H1 (cell line): Measurements from ENCODE around the gene AGBL4. TPM values are rescaled to one million over a fixed set of nuclear protein-coding genes. Genes with fewer than 3 reads are reported as not detected.

ENCODE experiments used
- CTCF ChIA-PET: fragments of 300-600 bp; sonication (Branson Sonifier 250); formaldehyde crosslinking; loops from one replicate; lab custom pipeline; 2021; ENCODE audit not compliant: partially characterized antibody; lab: Charles Lee
- POLR2A ChIA-PET: fragments of 300-600 bp; sonication (Branson Sonifier 250); formaldehyde crosslinking; loops from one replicate; lab custom pipeline; 2021; ENCODE audit warnings: inconsistent platforms; ENCODE audit not compliant: partially characterized antibody; lab: Charles Lee
- DNase-seq, 2 experiments: peaks; one replicate each; pipeline versions ENCODE4 v3.0.0 to v3.0.0-alpha.2; 2010 to 2022; ENCODE audit warnings: low spot score in 2 of 2, low read depth in 1 of 2, mixed read lengths in 1 of 2
- FAIRE-seq: peaks from 2 replicates; lab custom pipeline; 2011; peaks lifted over from hg19 to GRCh38; lab: Jason Lieb, UNC
- H2AFZ ChIP-seq: 2 replicates; pipeline ENCODE4 v1.8.1; 2012; ENCODE audit warnings: low read length, inconsistent platforms
- H2AK5ac ChIP-seq: 2 replicates; pipeline ENCODE4 v1.6.1; 2013; ENCODE audit warnings: low read depth, low read length
- H2BK120ac ChIP-seq: replicated peaks from 2 replicates; pipeline ENCODE3; 2013; ENCODE audit warnings: low read depth, low read length, inconsistent platforms
- H2BK12ac ChIP-seq: 2 replicates; pipeline ENCODE4 v1.6.1; 2013; ENCODE audit warnings: low read depth, low read length
- H2BK15ac ChIP-seq: 2 replicates; pipeline ENCODE4 v1.6.1; 2013; ENCODE audit warnings: low read length
- H2BK20ac ChIP-seq: 2 replicates; pipeline ENCODE4 v1.6.1; 2013; ENCODE audit warnings: low read length
- H2BK5ac ChIP-seq: 2 replicates; pipeline ENCODE4 v1.6.1; 2013; ENCODE audit warnings: low read depth, low read length
- H3K14ac ChIP-seq: 2 replicates; pipeline ENCODE4 v1.6.1; 2013; ENCODE audit warnings: inconsistent platforms; ENCODE audit not compliant: insufficient read length
- H3K18ac ChIP-seq: 2 replicates; pipeline ENCODE4 v1.6.1; 2013; ENCODE audit warnings: low read length; ENCODE audit errors: extremely low read depth
- H3K23ac ChIP-seq: 2 replicates; pipeline ENCODE4 v1.6.1; 2013; ENCODE audit warnings: inconsistent platforms; ENCODE audit not compliant: insufficient read length
- H3K23me2 ChIP-seq: 2 replicates; pipeline ENCODE4 v1.6.1; 2013; ENCODE audit warnings: low read depth, low read length
- H3K27ac ChIP-seq: 2 replicates; pipeline ENCODE4 v1.6.1; 2011; ENCODE audit warnings: low read depth, low read length, inconsistent platforms
- H3K27me3 ChIP-seq, 4 experiments: replicated peaks in 1 of 4; 1 replicate in 1 of 4; 2 replicates in 3 of 4; pipeline versions ENCODE4 v1.6.1 to v1.8.1; 2011 to 2013; ENCODE audit warnings: low read length in 3 of 4, mild to moderate bottlenecking in 3 of 4, inconsistent platforms in 2 of 4, mixed read lengths in 2 of 4, moderate library complexity in 1 of 4; ENCODE audit not compliant: control insufficient read depth in 3 of 4, insufficient read depth in 3 of 4; ENCODE audit errors: extremely low read depth in 1 of 4
- H3K36me3 ChIP-seq, 4 experiments: 2 replicates each; pipeline versions ENCODE4 v1.6.1 to v1.8.1; 2011 to 2013; ENCODE audit warnings: mild to moderate bottlenecking in 4 of 4, low read length in 3 of 4, moderate library complexity in 2 of 4, control low read depth in 1 of 4, inconsistent platforms in 1 of 4; ENCODE audit not compliant: insufficient read depth in 4 of 4, control insufficient read depth in 2 of 4
- H3K4ac ChIP-seq: replicated peaks from 2 replicates; pipeline ENCODE3; 2013; ENCODE audit warnings: low read length, low read depth, mixed read lengths, inconsistent platforms; ENCODE audit not compliant: insufficient read length
- H3K4me1 ChIP-seq, 4 experiments: replicated peaks in 1 of 4; 1 replicate in 1 of 4; 2 replicates in 3 of 4; pipeline versions ENCODE4 v1.6.1 to v1.8.1; 2011 to 2013; ENCODE audit warnings: low read length in 3 of 4, inconsistent platforms in 2 of 4, mixed read lengths in 1 of 4; ENCODE audit not compliant: insufficient read depth in 4 of 4, control insufficient read depth in 3 of 4
- H3K4me2 ChIP-seq, 2 experiments: 2 replicates each; pipeline versions ENCODE4 v1.6.1 to v1.8.1; 2011 to 2013; ENCODE audit warnings: low read depth in 2 of 2, low read length in 2 of 2, control low read depth in 1 of 2, inconsistent platforms in 1 of 2, mild to moderate bottlenecking in 1 of 2; ENCODE audit not compliant: insufficient read depth in 1 of 2
- H3K4me3 ChIP-seq, 4 experiments: fragments of 200-600, 300-600 bp in 1 of 4; sonication (generic), shearing (Covaris generic), sonication (Bioruptor Twin) in 1 of 4; 2 replicates each; pipeline versions ENCODE4 v1.5.1 to v1.8.1; 2011 to 2016; ENCODE audit warnings: low read length in 4 of 4, low read depth in 3 of 4, control low read depth in 2 of 4, inconsistent platforms in 2 of 4, mild to moderate bottlenecking in 2 of 4, mixed read lengths in 1 of 4, moderate library complexity in 1 of 4; ENCODE audit not compliant: insufficient read depth in 2 of 4; ENCODE audit errors: extremely low read depth in 1 of 4
- H3K56ac ChIP-seq: replicated peaks from 2 replicates; pipeline ENCODE3; 2013; ENCODE audit warnings: low read depth, mild to moderate bottlenecking, mixed read lengths, low read length, inconsistent platforms; ENCODE audit not compliant: insufficient read length
- H3K79me1 ChIP-seq: 2 replicates; pipeline ENCODE4 v1.6.1; 2013; ENCODE audit warnings: low read depth, low read length, control low read depth
- H3K79me2 ChIP-seq, 2 experiments: 2 replicates each; pipeline versions ENCODE4 v1.6.1 to v1.8.1; 2012 to 2013; ENCODE audit warnings: low read length in 2 of 2, mild to moderate bottlenecking in 2 of 2, inconsistent platforms in 1 of 2; ENCODE audit not compliant: insufficient read depth in 2 of 2, control insufficient read depth in 1 of 2
- H3K9ac ChIP-seq, 4 experiments: replicated peaks in 1 of 4; 1 replicate in 1 of 4; 2 replicates in 3 of 4; pipeline versions ENCODE4 v1.6.1 to v1.8.1; 2011 to 2013; ENCODE audit warnings: low read depth in 3 of 4, low read length in 3 of 4, control low read depth in 2 of 4, mild to moderate bottlenecking in 2 of 4, moderate library complexity in 2 of 4, inconsistent platforms in 1 of 4; ENCODE audit errors: extremely low read depth in 1 of 4
- H3K9me3 ChIP-seq, 2 experiments: 2 replicates each; pipeline versions ENCODE4 v1.6.1 to v1.8.1; 2012 to 2013; ENCODE audit warnings: mild to moderate bottlenecking in 2 of 2, moderate library complexity in 2 of 2, control low read depth in 1 of 2, inconsistent platforms in 1 of 2, low read depth in 1 of 2, low read length in 1 of 2, mixed read lengths in 1 of 2; ENCODE audit not compliant: insufficient read depth in 2 of 2
- H4K20me1 ChIP-seq, 2 experiments: replicated peaks in 1 of 2; 2 replicates each; pipeline versions ENCODE3 to v1.8.1; 2011 to 2013; ENCODE audit warnings: inconsistent platforms in 2 of 2, low read length in 2 of 2, mild to moderate bottlenecking in 1 of 2; ENCODE audit not compliant: insufficient read depth in 2 of 2, control insufficient read depth in 1 of 2
- H4K5ac ChIP-seq: 2 replicates; pipeline ENCODE4 v1.6.1; 2013; ENCODE audit warnings: low read length, low read depth, mixed read lengths, inconsistent platforms; ENCODE audit not compliant: insufficient read length
- H4K8ac ChIP-seq: 2 replicates; pipeline ENCODE4 v1.8.0; 2013; ENCODE audit warnings: mild to moderate bottlenecking, moderate library complexity, low read length, inconsistent platforms; ENCODE audit not compliant: insufficient read depth; ENCODE audit errors: extremely low read depth
- H4K91ac ChIP-seq: replicated peaks from 2 replicates; pipeline ENCODE3; 2013; ENCODE audit warnings: low read length, mixed read lengths, inconsistent platforms; ENCODE audit not compliant: insufficient read length
- CHD1 ChIP-seq: IDR thresholded peaks from 2 replicates; pipeline ENCODE4 v1.6.1; 2012; ENCODE audit warnings: low read depth, low read length, improper control_type of control experiment
- YY1 ChIP-seq: IDR thresholded peaks from 2 replicates; pipeline ENCODE4 v1.6.1; 2011; ENCODE audit warnings: low read depth, mild to moderate bottlenecking, low read length
- WGBS, 2 experiments: shearing (Covaris generic) in 1 of 2; methylation state at CpG; one replicate each; pipeline versions ENCODE4 v1.1.6 to v1.1.7; 2013 to 2015; ENCODE audit warnings: low lambda C conversion rate in 2 of 2, mixed read lengths in 2 of 2, inconsistent platforms in 1 of 2, low coverage in 1 of 2, missing lambda C conversion rate in 1 of 2; ENCODE audit not compliant: insufficient replicate concordance in 2 of 2, insufficient coverage in 1 of 2, insufficient read length in 1 of 2; ENCODE audit errors: extremely low coverage in 1 of 2, missing lambda C conversion rate in 1 of 2; 5-methylcytosine and 5-hydroxymethylcytosine counted together
- polyA plus RNA-seq, 7 experiments: library from polyadenylated mRNA; depleted of rRNA in 3 of 7; stranded (reverse) in 5 of 7; unstranded in 2 of 7; fragments of >200 nt in 5 of 7; fragments of 200-250 nt in 2 of 7; gene quantifications; 1 replicate in 5 of 7; 2 replicates in 1 of 7; 4 replicates in 1 of 7; pipeline versions ENCODE4 v1.2.1 to v1.2.3, GENCODE V29; 2011 to 2013; ENCODE audit warnings: missing spikeins in 2 of 7, mixed read lengths in 2 of 7
- total RNA-seq: library from RNA; stranded (reverse); fragmentation: NEBNext Ultra II Directional; extraction: Animal tissue kit (Norgen Biotek cat#: 25700); gene quantifications from 2 replicates; pipeline ENCODE4 v1.2.1, GENCODE V29; 2021
- TF ChIP-seq, protein P1 (sequence below), 3 experiments: IDR thresholded peaks; 1 replicate in 2 of 3; 2 replicates in 1 of 3; pipeline versions ENCODE4 v1.5.1 to v1.6.1; 2011; ENCODE audit warnings: low read length in 3 of 3, mild to moderate bottlenecking in 3 of 3, inconsistent platforms in 2 of 3, low read depth in 1 of 3, moderate library complexity in 1 of 3; ENCODE audit not compliant: insufficient read depth in 1 of 3; ENCODE audit errors: control extremely low read depth in 1 of 3

The AGBL4 gene
- total and polyA plus RNA-seq, 2 of the 8 experiments (the other 6 are each of a cell fraction or from before 2014, with no cell fraction given): 0.41 to 0.45 TPM

GRCh38 chr1:48864913-48865312 is 1158.8 kb downstream of the AGBL4 start:
- H2BK12ac ChIP-seq: no peak overlapping the region
- DNase-seq: no peak

More at GRCh38 chr1:48864913-48865312, 1158.8 kb downstream of the AGBL4 start:
- H3K79me1 ChIP-seq: no peaks in the 10 kb centered on the region
- no peak overlapping the region for H3K27ac ChIP-seq
- H3K36me3 ChIP-seq: no peaks in the 10 kb centered on the region
- no peaks in the 10 kb centered on the region for H3K9me3 ChIP-seq
- H2AK5ac ChIP-seq: no peak overlapping the region
- H4K20me1 ChIP-seq: no peaks in the 10 kb centered on the region
- H3K4ac ChIP-seq: no peak overlapping the region
- no peak overlapping the region for H4K5ac ChIP-seq
- FAIRE-seq: peak; percentile 57
- H2BK5ac ChIP-seq: no peak overlapping the region
- no peak overlapping the region for H4K91ac ChIP-seq
- H3K14ac ChIP-seq: no peak overlapping the region
- no peak overlapping the region for H3K56ac ChIP-seq
- TF ChIP-seq, protein P1, sequence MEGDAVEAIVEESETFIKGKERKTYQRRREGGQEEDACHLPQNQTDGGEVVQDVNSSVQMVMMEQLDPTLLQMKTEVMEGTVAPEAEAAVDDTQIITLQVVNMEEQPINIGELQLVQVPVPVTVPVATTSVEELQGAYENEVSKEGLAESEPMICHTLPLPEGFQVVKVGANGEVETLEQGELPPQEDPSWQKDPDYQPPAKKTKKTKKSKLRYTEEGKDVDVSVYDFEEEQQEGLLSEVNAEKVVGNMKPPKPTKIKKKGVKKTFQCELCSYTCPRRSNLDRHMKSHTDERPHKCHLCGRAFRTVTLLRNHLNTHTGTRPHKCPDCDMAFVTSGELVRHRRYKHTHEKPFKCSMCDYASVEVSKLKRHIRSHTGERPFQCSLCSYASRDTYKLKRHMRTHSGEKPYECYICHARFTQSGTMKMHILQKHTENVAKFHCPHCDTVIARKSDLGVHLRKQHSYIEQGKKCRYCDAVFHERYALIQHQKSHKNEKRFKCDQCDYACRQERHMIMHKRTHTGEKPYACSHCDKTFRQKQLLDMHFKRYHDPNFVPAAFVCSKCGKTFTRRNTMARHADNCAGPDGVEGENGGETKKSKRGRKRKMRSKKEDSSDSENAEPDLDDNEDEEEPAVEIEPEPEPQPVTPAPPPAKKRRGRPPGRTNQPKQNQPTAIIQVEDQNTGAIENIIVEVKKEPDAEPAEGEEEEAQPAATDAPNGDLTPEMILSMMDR (IDR thresholded peaks at IDR 0.05; ENCODE audit: control extremely low read depth in 1 of 3, insufficient read depth in 1 of 3, low read depth in 1 of 3, low read length in 3 of 3): peak in 1 of 3 experiments; percentile 25; a peak in 1 of 4 replicates
- TF ChIP-seq CHD1: no peak
- no peak for TF ChIP-seq YY1
- no peak overlapping the region for H3K23ac ChIP-seq
- no peaks in the 10 kb centered on the region for H3K23me2 ChIP-seq
- ChIA-PET CTCF (interaction anchor here (1.0 to 1.2 kb wide), 2 partner anchors 37 to 1468 kb away, joined by 3 read pairs; no protein-coding TSS in a partner anchor), POLR2A (no interaction called here)
- no peak overlapping the region for H3K4me3 ChIP-seq
- H2BK120ac ChIP-seq: no peak overlapping the region
- H2BK15ac ChIP-seq: no peak overlapping the region
- H3K79me2 ChIP-seq: no peaks in the 10 kb centered on the region
- no peak overlapping the region for H4K8ac ChIP-seq
- no peak overlapping the region for H3K4me2 ChIP-seq
- H3K27me3 ChIP-seq: no peaks in the 10 kb centered on the region
- no peak overlapping the region for H3K18ac ChIP-seq
- H3K4me1 ChIP-seq: no peaks in the 10 kb centered on the region
- 46% methylated on average over 2 of the region's 2 CpGs; no CpG with 5 or more reads in 1 of the 2 experiments for WGBS, 2 experiments
- H2BK20ac ChIP-seq: no peak overlapping the region
- H3K9ac ChIP-seq: no peak overlapping the region
- H2AFZ ChIP-seq: no peak overlapping the region
